ENCODE measurements around the gene ATP8A2. TPM values are rescaled to one million over a fixed set of nuclear protein-coding genes. Genes with fewer than 3 reads are reported as not detected.

The ATP8A2 gene
- total and polyA plus RNA-seq, 3 donors from 2014 or later: 14.2 to 38.3 (median 16.5) TPM

DNA sequence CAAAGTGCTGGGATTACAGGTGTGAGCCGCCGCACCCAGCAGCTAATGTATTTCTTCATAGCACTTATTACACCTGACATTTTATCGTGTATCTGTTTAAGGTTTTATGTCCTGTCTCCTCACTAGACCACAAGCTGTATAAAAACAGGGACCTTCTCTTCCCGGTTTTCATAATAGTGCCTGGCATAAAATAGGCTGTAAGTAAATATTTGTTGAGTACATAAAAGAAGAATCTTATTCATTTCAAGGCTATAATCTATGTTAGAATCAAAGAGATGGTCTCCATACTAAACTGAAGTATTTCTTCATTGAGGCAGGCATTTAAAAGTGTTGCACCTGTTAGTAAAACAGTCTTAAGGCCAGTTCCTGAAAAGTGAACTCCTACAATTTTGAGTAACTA lies 486.1 kb downstream of the ATP8A2 start:
- Histone ChIP-seq H3K27ac (no peak overlapping the region), H3K9me3 (no peaks in the 10 kb centered on the region), H3K27me3 (no peaks in the 10 kb centered on the region), H3K36me3 (ENCODE audit: low read depth, missing control alignments) (no peaks in the 10 kb centered on the region), H3K4me3 (no peak overlapping the region), H3K4me1 (no peaks in the 10 kb centered on the region)
- WGBS, 2 donors: 94 to 97% methylated on average over 4 of the region's 4 CpGs
- intact Hi-C loops (cut with DNase I; ENCODE audit: low total_unique reads): no loop called here
- DNase-seq: no peak
- TF ChIP-seq POLR2A (IDR thresholded peaks at IDR 0.05) (no peak), CTCF (IDR thresholded peaks at IDR 0.05) (no peak)

DNA sequence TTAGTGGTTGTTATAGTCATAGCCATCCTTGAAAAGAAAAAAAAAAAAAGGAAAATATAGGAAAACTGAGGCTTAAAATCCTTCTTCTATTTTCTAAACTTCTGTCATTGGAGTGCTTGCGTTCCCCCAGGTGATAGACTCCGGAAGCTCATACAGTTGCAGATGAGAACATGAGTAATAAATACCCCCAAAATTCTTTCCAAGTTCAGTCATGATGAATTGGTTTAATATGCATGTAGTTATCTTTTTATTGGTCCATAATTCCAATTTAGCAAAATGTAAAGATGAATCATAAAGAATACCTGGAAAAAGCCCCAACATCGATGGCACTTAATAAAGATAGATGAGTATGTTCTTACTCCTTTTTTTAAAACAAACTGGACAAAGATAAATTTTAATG lies 487.8 kb downstream of the ATP8A2 start:
- DNase-seq: no peak
- Histone ChIP-seq H3K27me3 (no peaks in the 10 kb centered on the region), H3K4me3 (no peak overlapping the region), H3K27ac (no peak overlapping the region), H3K9me3 (no peaks in the 10 kb centered on the region), H3K4me1 (no peaks in the 10 kb centered on the region), H3K36me3 (ENCODE audit: low read depth, missing control alignments) (no peaks in the 10 kb centered on the region)
- 62 to 65% methylated on average over 3 of the region's 3 CpGs for WGBS, 2 donors
- TF ChIP-seq POLR2A (IDR thresholded peaks at IDR 0.05): no peak
- no peak for TF ChIP-seq CTCF (IDR thresholded peaks at IDR 0.05)
- intact Hi-C loops (cut with DNase I; ENCODE audit: low total_unique reads): no loop called here

GRCh38 chr13:25860265-25860664 lies 488.5 kb downstream of the ATP8A2 start:
- no peak for DNase-seq
- Histone ChIP-seq H3K9me3 (no peaks in the 10 kb centered on the region), H3K36me3 (ENCODE audit: low read depth, missing control alignments) (no peaks in the 10 kb centered on the region), H3K4me3 (no peak overlapping the region), H3K27me3 (no peaks in the 10 kb centered on the region), H3K27ac (no peak overlapping the region), H3K4me1 (no peaks in the 10 kb centered on the region)
- 67 to 80% methylated on average over 1 of the region's 1 CpG for WGBS, 2 donors
- TF ChIP-seq POLR2A (IDR thresholded peaks at IDR 0.05) (no peak), CTCF (IDR thresholded peaks at IDR 0.05) (no peak)
- intact Hi-C loops (cut with DNase I; ENCODE audit: low total_unique reads): no loop called here

- WGBS, 2 donors: 92 to 96% methylated on average over 3 of the region's 3 CpGs
- intact Hi-C loops (cut with DNase I; ENCODE audit: low total_unique reads): no loop called here
- Histone ChIP-seq H3K9me3 (no peaks in the 10 kb centered on the region), H3K27me3 (no peaks in the 10 kb centered on the region), H3K27ac (no peak overlapping the region), H3K36me3 (ENCODE audit: low read depth, missing control alignments) (no peaks in the 10 kb centered on the region), H3K4me3 (no peak overlapping the region), H3K4me1 (no peaks in the 10 kb centered on the region)
- no peak for DNase-seq
- TF ChIP-seq POLR2A (IDR thresholded peaks at IDR 0.05) (no peak), CTCF (IDR thresholded peaks at IDR 0.05) (no peak)
Measured at GRCh38 chr13:25860862-25861261, 489.1 kb downstream of the ATP8A2 start.

DNA sequence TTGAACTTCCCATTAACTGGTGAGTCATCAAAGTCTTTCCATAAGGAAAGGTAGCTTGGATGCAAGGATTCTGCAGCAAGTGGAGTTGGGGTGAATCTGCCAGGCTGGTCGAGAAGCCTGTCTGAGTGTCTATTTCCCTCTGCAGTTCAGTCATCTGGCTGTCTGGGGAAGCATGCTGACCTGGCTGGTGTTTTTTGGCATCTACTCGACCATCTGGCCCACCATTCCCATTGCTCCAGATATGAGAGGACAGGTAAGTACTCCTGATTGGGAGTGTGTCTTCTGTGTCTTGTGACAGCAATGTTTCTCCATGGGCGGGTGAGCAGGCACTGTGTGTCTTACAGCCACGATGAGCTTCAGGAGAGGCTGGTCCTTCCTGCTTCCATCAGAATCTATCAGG lies 490.4 kb downstream of the ATP8A2 start:
- no peak for DNase-seq
- 73 to 89% methylated on average over 4 of the region's 4 CpGs for WGBS, 2 donors
- no peaks in the 10 kb centered on the region for H3K36me3 ChIP-seq (ENCODE audit: low read depth, missing control alignments)
- H3K27me3 ChIP-seq: no peaks in the 10 kb centered on the region
- H3K4me3 ChIP-seq: no peak overlapping the region
- intact Hi-C loops (cut with DNase I; ENCODE audit: low total_unique reads): no loop called here
- no peaks in the 10 kb centered on the region for H3K9me3 ChIP-seq
- no peaks in the 10 kb centered on the region for H3K4me1 ChIP-seq
- TF ChIP-seq POLR2A (IDR thresholded peaks at IDR 0.05) (no peak), CTCF (IDR thresholded peaks at IDR 0.05) (no peak)
- H3K27ac ChIP-seq: no peak overlapping the region

Data from testis (tissue), 3 donors.